ENCODE data around the gene DEDD2. TPM values are rescaled to one million over a fixed set of nuclear protein-coding genes. Genes with fewer than 3 reads are reported as not detected.

DEDD2 gene
- polyA plus RNA-seq, 3 donors, result 125 to 141 (median 133) TPM

DNA sequence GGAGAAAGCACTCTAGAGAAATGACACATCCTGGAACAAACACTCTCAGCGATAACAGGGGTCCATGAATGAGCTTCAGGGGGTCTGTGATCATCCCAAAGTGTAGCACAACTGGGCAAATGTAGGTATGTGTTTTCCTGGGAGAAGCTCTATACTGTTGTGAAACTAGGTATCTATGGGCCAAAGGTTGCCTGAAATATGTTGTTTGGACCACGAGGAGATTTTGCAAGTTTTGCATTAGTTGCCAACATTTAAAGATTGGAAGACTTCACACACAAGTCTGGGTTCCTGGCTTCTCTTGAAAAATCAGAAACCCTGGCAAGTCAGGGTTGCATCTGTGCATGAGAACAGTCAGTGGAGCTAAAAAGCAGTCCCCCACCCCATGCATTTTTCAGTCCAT lies 58.6 kb downstream of the DEDD2 start:
- H3K79me2 ChIP-seq (ENCODE audit: insufficient read depth, low read length), result no peaks in the 10 kb centered on the region
- TF ChIP-seq, protein P1, sequence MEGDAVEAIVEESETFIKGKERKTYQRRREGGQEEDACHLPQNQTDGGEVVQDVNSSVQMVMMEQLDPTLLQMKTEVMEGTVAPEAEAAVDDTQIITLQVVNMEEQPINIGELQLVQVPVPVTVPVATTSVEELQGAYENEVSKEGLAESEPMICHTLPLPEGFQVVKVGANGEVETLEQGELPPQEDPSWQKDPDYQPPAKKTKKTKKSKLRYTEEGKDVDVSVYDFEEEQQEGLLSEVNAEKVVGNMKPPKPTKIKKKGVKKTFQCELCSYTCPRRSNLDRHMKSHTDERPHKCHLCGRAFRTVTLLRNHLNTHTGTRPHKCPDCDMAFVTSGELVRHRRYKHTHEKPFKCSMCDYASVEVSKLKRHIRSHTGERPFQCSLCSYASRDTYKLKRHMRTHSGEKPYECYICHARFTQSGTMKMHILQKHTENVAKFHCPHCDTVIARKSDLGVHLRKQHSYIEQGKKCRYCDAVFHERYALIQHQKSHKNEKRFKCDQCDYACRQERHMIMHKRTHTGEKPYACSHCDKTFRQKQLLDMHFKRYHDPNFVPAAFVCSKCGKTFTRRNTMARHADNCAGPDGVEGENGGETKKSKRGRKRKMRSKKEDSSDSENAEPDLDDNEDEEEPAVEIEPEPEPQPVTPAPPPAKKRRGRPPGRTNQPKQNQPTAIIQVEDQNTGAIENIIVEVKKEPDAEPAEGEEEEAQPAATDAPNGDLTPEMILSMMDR (IDR thresholded peaks at IDR 0.05), result no peak
- peaks cover 22 to 29% (median 22%) of the 10 kb centered on the region in 3 donors for H3K27me3 Mint-ChIP-seq (ENCODE audit: low read depth in 3 of 3)
- DNase-seq, result no peak
- H3K4me1 ChIP-seq (ENCODE audit: control insufficient read depth in 1 of 2, insufficient read depth in 2 of 2, low read length in 2 of 2), result peaks cover 6 to 9% of the 10 kb centered on the region in 2 donors
- H3K36me3 ChIP-seq (replicated peaks in 1 of 2; ENCODE audit: control insufficient read depth in 1 of 2, insufficient read depth in 2 of 2, low read length in 2 of 2), result no peaks in the 10 kb centered on the region
- no peak overlapping the region for H3K4me3 Mint-ChIP-seq
- H3K36me3 Mint-ChIP-seq, result no peaks in the 10 kb centered on the region
- intact Hi-C loops (cut with micrococcal nuclease), result no loop called here
- H3K27me3 ChIP-seq (ENCODE audit: control insufficient read depth in 2 of 2, insufficient read depth in 2 of 2, low read length in 2 of 2), result peaks cover 0 to 4% of the 10 kb centered on the region in 2 donors
- H3K9me3 ChIP-seq (replicated peaks in 1 of 2; ENCODE audit: control insufficient read depth in 1 of 2, insufficient read depth in 1 of 2, low read length in 2 of 2), result no peaks in the 10 kb centered on the region
- whole genome bisulfite sequencing (ENCODE audit: insufficient coverage), result 79% methylated on average over 2 of the region's 2 CpGs
- no peak overlapping the region for H3K4me2 ChIP-seq (replicated peaks; ENCODE audit: extremely low read depth, low read length, poor library complexity, severe bottlenecking)
- no peaks in the 10 kb centered on the region for H4K20me1 ChIP-seq (ENCODE audit: insufficient read depth, low read length)
- no peak overlapping the region for H3K9ac ChIP-seq (ENCODE audit: insufficient read depth, low read length, poor library complexity, severe bottlenecking)
- no peak overlapping the region for H2AFZ ChIP-seq (ENCODE audit: insufficient read depth, low read depth, low read length, poor library complexity, severe bottlenecking)
- H3K27ac ChIP-seq (ENCODE audit: low read depth in 1 of 2, low read length in 2 of 2), result no peak overlapping the region
- peaks cover 15% of the 10 kb centered on the region for H3K4me1 Mint-ChIP-seq
- H3K4me3 ChIP-seq (replicated peaks in 1 of 3; ENCODE audit: low read depth in 2 of 3, low read length in 3 of 3), result no peak overlapping the region
- no peak overlapping the region for H3K27ac Mint-ChIP-seq
- no peaks in the 10 kb centered on the region for H3K9me3 Mint-ChIP-seq

DNA sequence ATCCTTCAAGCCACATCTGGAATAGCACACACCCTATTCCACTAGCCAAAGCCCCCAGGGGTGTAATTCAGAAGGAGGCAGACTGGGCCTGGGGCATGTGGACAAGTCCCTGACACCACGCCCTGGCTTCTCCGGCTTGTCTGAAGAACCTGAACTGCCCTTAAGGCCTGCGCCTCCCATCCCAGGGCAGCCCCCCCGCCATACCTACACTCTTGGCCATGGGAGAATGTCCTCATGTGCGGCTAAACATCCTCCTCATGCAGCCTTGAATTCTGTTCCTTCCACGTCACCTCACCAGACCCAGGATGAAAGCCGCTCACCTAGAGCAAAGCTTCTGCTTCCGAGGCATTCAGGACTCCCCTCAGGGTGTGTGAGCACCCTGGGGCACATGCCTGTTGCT lies 60.9 kb downstream of the DEDD2 start:
- Histone ChIP-seq H3K4me1 (ENCODE audit: control insufficient read depth in 1 of 2, insufficient read depth in 2 of 2, low read length in 2 of 2) (peaks cover 6 to 9% of the 10 kb centered on the region in 2 donors), H4K20me1 (ENCODE audit: insufficient read depth, low read length) (no peaks in the 10 kb centered on the region), H3K27me3 (ENCODE audit: control insufficient read depth in 2 of 2, insufficient read depth in 2 of 2, low read length in 2 of 2) (peaks cover 0 to 4% of the 10 kb centered on the region in 2 donors), H3K9me3 (replicated peaks in 1 of 2; ENCODE audit: control insufficient read depth in 1 of 2, insufficient read depth in 1 of 2, low read length in 2 of 2) (no peaks in the 10 kb centered on the region), H3K79me2 (ENCODE audit: insufficient read depth, low read length) (no peaks in the 10 kb centered on the region), H3K9ac (ENCODE audit: insufficient read depth, low read length, poor library complexity, severe bottlenecking) (no peak overlapping the region), H3K27ac (ENCODE audit: low read depth in 1 of 2, low read length in 2 of 2) (no peak overlapping the region), H3K4me2 (replicated peaks; ENCODE audit: extremely low read depth, low read length, poor library complexity, severe bottlenecking) (no peak overlapping the region), H3K36me3 (replicated peaks in 1 of 2; ENCODE audit: control insufficient read depth in 1 of 2, insufficient read depth in 2 of 2, low read length in 2 of 2) (no peaks in the 10 kb centered on the region), H2AFZ (ENCODE audit: insufficient read depth, low read depth, low read length, poor library complexity, severe bottlenecking) (no peak overlapping the region), H3K4me3 (replicated peaks in 1 of 3; ENCODE audit: low read depth in 2 of 3, low read length in 3 of 3) (no peak overlapping the region)
- WGBS (ENCODE audit: insufficient coverage), result 90% methylated on average over 8 of the region's 8 CpGs
- no peak overlapping the region for H3K27ac Mint-ChIP-seq
- peaks cover 15% of the 10 kb centered on the region for H3K4me1 Mint-ChIP-seq
- peaks cover 20 to 35% (median 23%) of the 10 kb centered on the region in 3 donors for H3K27me3 Mint-ChIP-seq (ENCODE audit: low read depth in 3 of 3)
- no peaks in the 10 kb centered on the region for H3K36me3 Mint-ChIP-seq
- DNase-seq, result no peak
- H3K9me3 Mint-ChIP-seq, result no peaks in the 10 kb centered on the region
- intact Hi-C loops (cut with micrococcal nuclease), result no loop called here
- TF ChIP-seq, protein P1 (IDR thresholded peaks at IDR 0.05), result no peak
- no peak overlapping the region for H3K4me3 Mint-ChIP-seq
